Mucosa of descending colon (tissue), 3 donors: Measurements from ENCODE around the gene ST13. TPM values are rescaled to one million over a fixed set of nuclear protein-coding genes. Genes with fewer than 3 reads are reported as not detected.

Experiments used
- ATAC-seq: fragments of 200-7000 bp; cut with Tn5 transposase; one replicate; pipeline ENCODE4 v1.9.1; 2020; ENCODE audit warnings: mild to moderate bottlenecking, moderate library complexity
- DNase-seq, 3 donors: peaks; one replicate each; pipeline ENCODE4 v3.0.0-alpha.2; 2020
- H3K36me3 ChIP-seq: fragments of 200-600 bp; one replicate; pipeline ENCODE4 v1.8.0; 2021; ENCODE audit warnings: low read depth, mild to moderate bottlenecking
- H3K4me1 ChIP-seq: fragments of 200-600 bp; one replicate; pipeline ENCODE4 v1.8.0; 2021; ENCODE audit warnings: low read depth, mild to moderate bottlenecking
- H3K4me3 ChIP-seq: fragments of 200-600 bp; one replicate; pipeline ENCODE4 v1.8.0; 2021; ENCODE audit warnings: mild to moderate bottlenecking
- H3K9me3 ChIP-seq: fragments of 200-600 bp; one replicate; pipeline ENCODE4 v1.8.0; 2021; ENCODE audit warnings: mild to moderate bottlenecking
- CTCF ChIP-seq: fragments of 200-600 bp; IDR thresholded peaks from one replicate; pipeline ENCODE4 v1.8.0; 2022; ENCODE audit warnings: antibody characterized with exemption, mild to moderate bottlenecking
- intact Hi-C, 2 donors: fragments of 100-400 bp; cut with DNase I in 1 of 2; cut with micrococcal nuclease in 1 of 2; formaldehyde crosslinking; loops; one replicate each; pipeline versions ENCODE4 v1.11.0 to v1.11.1; 2022; cut with DNase I, micrococcal nuclease
- total RNA-seq, 3 donors: library from RNA; stranded (reverse); fragmentation: NEBNext Ultra II Directional in 2 of 3; extraction: Animal tissue kit (Norgen Biotek cat#: 25700) in 2 of 3; gene quantifications; one replicate each; pipeline versions ENCODE4 v1.2.1 to v1.2.4, GENCODE V29; 2021 to 2023
- donor health status: DM: no; HTN: no; CAD: no; lungs with moderate emphysema.
- donor health status: DM: no; HTN: no; CAD: no.
- donor health status: DM: no; HTN: yes; CAD: no.

ST13 gene
- total RNA-seq, 3 donors from 2014 or later = 151 to 278 (median 151) TPM

GRCh38 chr22:40818747-40819598 lies 37.5 kb downstream of the ST13 start, which contains the start of gene SLC25A17:
Gene SLC25A17, minus strand, starts transcription at chr22:40819346. Its CDS starts 98 bp downstream, at chr22:40819248.
- TF ChIP-seq CTCF = peak; percentile 9
- peak; percentile 91 to 95 (median 93) for DNase-seq
- Histone ChIP-seq H3K36me3 (no peaks in the 10 kb centered on the region), H3K4me1 (peaks cover 14% of the 10 kb centered on the region), H3K9me3 (no peaks in the 10 kb centered on the region), H3K4me3 (peak within 1 kb of the TSS; percentile 83)
- intact Hi-C loops = no loop called here
- ATAC-seq = peak; percentile 98

- intact Hi-C loops = no loop called here
- no peaks in the 10 kb centered on the region for H3K36me3 ChIP-seq
- peaks cover 14% of the 10 kb centered on the region for H3K4me1 ChIP-seq
- H3K4me3 ChIP-seq = no peak overlapping the region
- TF ChIP-seq CTCF = no peak
- DNase-seq = peak in 1 of 3 donors; percentile 55
- no peaks in the 10 kb centered on the region for H3K9me3 ChIP-seq
- ATAC-seq = no peak
These were observed 38.2 kb downstream of the ST13 start for GRCh38 chr22:40818192-40818746.

GRCh38 chr22:40817737-40818136 lies 38.7 kb downstream of the ST13 start:
- ATAC-seq (no peak), DNase-seq (no peak)
- Histone ChIP-seq H3K4me3 (no peak overlapping the region), H3K9me3 (no peaks in the 10 kb centered on the region), H3K36me3 (no peaks in the 10 kb centered on the region), H3K4me1 (peaks cover 14% of the 10 kb centered on the region)
- intact Hi-C loops = no loop called here
- TF ChIP-seq CTCF = no peak

GRCh38 chr22:40813912-40814315 lies 42.5 kb downstream of the ST13 start:
- TF ChIP-seq CTCF = no peak
- DNase-seq (no peak), ATAC-seq (no peak)
- H3K4me3 ChIP-seq = no peak overlapping the region
- no peaks in the 10 kb centered on the region for H3K9me3 ChIP-seq
- H3K4me1 ChIP-seq = peaks cover 8% of the 10 kb centered on the region
- no peaks in the 10 kb centered on the region for H3K36me3 ChIP-seq
- intact Hi-C loops = no loop called here

- no peak for TF ChIP-seq CTCF
These were observed 48.2 kb downstream of the ST13 start for GRCh38 chr22:40808018-40808841.

More at GRCh38 chr22:40808018-40808841, 48.2 kb downstream of the ST13 start:
- no peaks in the 10 kb centered on the region for H3K9me3 ChIP-seq
- DNase-seq (no peak), ATAC-seq (no peak)
- H3K36me3 ChIP-seq = no peaks in the 10 kb centered on the region
- intact Hi-C loops = no loop called here
- H3K4me1 ChIP-seq = no peaks in the 10 kb centered on the region
- no peak overlapping the region for H3K4me3 ChIP-seq
